Activated T-cell treated with anti-CD3 and anti-CD28 coated beads for 24 hours (primary cell): ENCODE results near the gene GNAS.

Source experiments
- DNase-seq: peaks from one replicate; pipeline ENCODE4 v3.0.0-alpha.2; 2020; ENCODE audit warnings: low read depth

The GNAS gene

GRCh38 chr20:58899512-58899911 lies 47.0 kb downstream of the GNAS start:
- no peak for DNase-seq

GRCh38 chr20:58900397-58900796 lies 47.9 kb downstream of the GNAS start:
- DNase-seq: no peak

GRCh38 chr20:58901488-58902402 lies 49.2 kb downstream of the GNAS start:
- DNase-seq: no peak

GRCh38 chr20:58903614-58904013 lies 51.1 kb downstream of the GNAS start:
- no peak for DNase-seq

- no peak for DNase-seq
These were observed 52.7 kb downstream of the GNAS start for GRCh38 chr20:58905236-58905635.

GRCh38 chr20:58906111-58906510 lies 53.6 kb downstream of the GNAS start:
- no peak for DNase-seq

- DNase-seq: no peak
These were observed 54.4 kb downstream of the GNAS start for GRCh38 chr20:58906894-58907293.

- peak; percentile 40 for DNase-seq
These were observed 55.0 kb downstream of the GNAS start for GRCh38 chr20:58907320-58908137.

GRCh38 chr20:58908221-58908620 lies 55.7 kb downstream of the GNAS start:
- DNase-seq: no peak

- DNase-seq: no peak
These were observed 56.4 kb downstream of the GNAS start for GRCh38 chr20:58908941-58909340.

- DNase-seq: no peak
These were observed 57.1 kb downstream of the GNAS start for GRCh38 chr20:58909585-58909984.

- DNase-seq: no peak
These were observed 58.0 kb downstream of the GNAS start for GRCh38 chr20:58910473-58910872.

- no peak for DNase-seq
These were observed 58.8 kb downstream of the GNAS start for GRCh38 chr20:58911309-58911708.

- no peak for DNase-seq
These were observed 59.5 kb downstream of the GNAS start for GRCh38 chr20:58911970-58912369.

- DNase-seq: no peak
These were observed 60.6 kb downstream of the GNAS start for GRCh38 chr20:58913079-58913478.

- no peak for DNase-seq
These were observed 66.1 kb downstream of the GNAS start for GRCh38 chr20:58918621-58919020.

- DNase-seq: no peak
These were observed 69.0 kb downstream of the GNAS start for GRCh38 chr20:58921564-58921963.

- no peak for DNase-seq
These were observed 69.5 kb downstream of the GNAS start for GRCh38 chr20:58922036-58922435.

GRCh38 chr20:58923117-58923712 lies 70.7 kb downstream of the GNAS start:
- DNase-seq: no peak

- DNase-seq: no peak
These were observed 74.4 kb downstream of the GNAS start for GRCh38 chr20:58926802-58927489.

- DNase-seq: no peak
These were observed 75.1 kb downstream of the GNAS start for GRCh38 chr20:58927490-58928061.

- no peak for DNase-seq
These were observed 78.0 kb downstream of the GNAS start for GRCh38 chr20:58930496-58930895.
